Loucy (cell line): ENCODE measurements around the gene OSCAR.
A peak's percentile ranks its signal among the peaks of the same experiment; 100 is the strongest.
"Not testable (repeated sequence)": the region's sequence is repeated elsewhere in the genome, so short reads cannot be mapped to it uniquely, and the experiment has no call there.

ENCODE experiments used
- H2AFZ ChIP-seq: fragments of 200-600 bp; sonication (generic); 2 replicates; pipeline ENCODE4 v1.6.0; 2016; ENCODE audit warnings: antibody characterized with exemption, mild to moderate bottlenecking, low read length, moderate library complexity
- H3F3A ChIP-seq: fragments of 200-600 bp; 2 replicates; pipeline ENCODE4 v1.6.0; 2016; ENCODE audit warnings: antibody characterized with exemption, low read depth, mild to moderate bottlenecking
- H3K27me3 ChIP-seq: fragments of 200-600 bp; sonication (generic); 2 replicates; pipeline ENCODE4 v1.6.1; 2014; ENCODE audit warnings: low read length, mild to moderate bottlenecking; ENCODE audit not compliant: insufficient read depth, poor library complexity, severe bottlenecking
- H3K36me3 ChIP-seq: fragments of 200-600 bp; sonication (generic); 2 replicates; pipeline ENCODE4 v1.6.1; 2016; ENCODE audit warnings: low read length; ENCODE audit not compliant: insufficient read depth
- H3K4me1 ChIP-seq: fragments of 200-600 bp; sonication (generic); 2 replicates; pipeline ENCODE4 v1.5.1; 2014; ENCODE audit warnings: low read length, mild to moderate bottlenecking; ENCODE audit not compliant: insufficient read depth, poor library complexity, severe bottlenecking
- H3K4me2 ChIP-seq: fragments of 200-600 bp; sonication (generic); 2 replicates; pipeline ENCODE4 v1.6.0; 2014; ENCODE audit warnings: antibody characterized with exemption, low read length, low read depth, mild to moderate bottlenecking; ENCODE audit not compliant: poor library complexity, severe bottlenecking
- H3K4me3 ChIP-seq: fragments of 200-600 bp; sonication (generic); 2 replicates; pipeline ENCODE4 v1.5.1; 2014; ENCODE audit warnings: low read length, mild to moderate bottlenecking, mixed read lengths; ENCODE audit not compliant: poor library complexity, severe bottlenecking
- H3K79me2 ChIP-seq: fragments of 200-600 bp; sonication (generic); 2 replicates; pipeline ENCODE4 v1.6.1; 2014; ENCODE audit warnings: low read length; ENCODE audit not compliant: insufficient read depth
- H3K9ac ChIP-seq: fragments of 200-600 bp; sonication (generic); 2 replicates; pipeline ENCODE4 v1.6.0; 2014; ENCODE audit warnings: mild to moderate bottlenecking, low read depth, low read length, moderate library complexity; ENCODE audit not compliant: poor library complexity, severe bottlenecking
- H3K9me2 ChIP-seq: fragments of 200-600 bp; sonication (generic); replicated peaks from 2 replicates; pipeline ENCODE4 v1.6.1; 2016; ENCODE audit warnings: low read depth, low read length, mixed read lengths
- H3K9me3 ChIP-seq: fragments of 200-600 bp; sonication (generic); 2 replicates; pipeline ENCODE4 v1.6.1; 2014; ENCODE audit warnings: mild to moderate bottlenecking, antibody characterized with exemption, low read length, low read depth; ENCODE audit not compliant: insufficient read depth
- H4K20me1 ChIP-seq: fragments of 200-600 bp; sonication (generic); 2 replicates; pipeline ENCODE4 v1.6.0; 2014; ENCODE audit warnings: antibody characterized with exemption, low read length, mild to moderate bottlenecking; ENCODE audit not compliant: insufficient read depth, poor library complexity, severe bottlenecking
- CTCF ChIP-seq: fragments of 200-600 bp; sonication (generic); conservative IDR thresholded peaks from 2 replicates; pipeline ENCODE4 v1.5.1; 2014; ENCODE audit warnings: mild to moderate bottlenecking, antibody characterized with exemption, low read length
- EZH2phosphoT487 ChIP-seq: fragments of 200-600 bp; IDR thresholded peaks from 2 replicates; pipeline ENCODE4 v1.6.1; 2018; ENCODE audit warnings: antibody characterized with exemption, mild to moderate bottlenecking, moderate library complexity, borderline replicate concordance

Gene OSCAR

DNA sequence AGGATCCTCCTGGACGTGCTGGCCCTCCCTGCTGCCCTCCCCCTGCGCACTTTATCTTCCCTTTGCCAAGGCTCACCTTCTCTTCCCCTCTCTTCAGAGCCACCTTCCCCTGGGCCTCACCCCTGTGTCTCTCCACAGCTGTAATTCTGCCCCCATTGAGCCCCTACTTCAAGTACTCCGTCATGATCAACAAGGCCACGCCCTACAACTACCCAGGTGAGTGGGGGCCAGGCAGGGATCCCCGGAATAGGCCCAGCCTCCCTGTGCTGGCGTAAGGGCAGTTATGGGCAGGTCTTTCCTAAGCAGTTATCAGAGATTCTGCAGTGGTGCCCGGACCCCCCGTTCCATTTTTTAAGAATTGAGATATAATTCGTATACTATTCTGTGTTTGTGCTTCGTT is 5.2 kb upstream of the OSCAR start:
- Histone ChIP-seq H3K79me2 (peaks cover 34% of the 10 kb centered on the region), H3K9ac (no peak overlapping the region), H3K4me2 (no peak overlapping the region), H4K20me1 (peaks cover 4% of the 10 kb centered on the region), H3K36me3 (peaks cover 40% of the 10 kb centered on the region; the same call in 1 of the 2 replicates), H2AFZ (no peak overlapping the region), H3K9me2 (no peaks in the 10 kb centered on the region), H3F3A (no peaks in the 10 kb centered on the region), H3K9me3 (no peaks in the 10 kb centered on the region), H3K27me3 (no peaks in the 10 kb centered on the region), H3K4me3 (no peak overlapping the region), H3K4me1 (peaks cover 8% of the 10 kb centered on the region)
- TF ChIP-seq CTCF (no peak), EZH2phosphoT487 (no peak)

DNA sequence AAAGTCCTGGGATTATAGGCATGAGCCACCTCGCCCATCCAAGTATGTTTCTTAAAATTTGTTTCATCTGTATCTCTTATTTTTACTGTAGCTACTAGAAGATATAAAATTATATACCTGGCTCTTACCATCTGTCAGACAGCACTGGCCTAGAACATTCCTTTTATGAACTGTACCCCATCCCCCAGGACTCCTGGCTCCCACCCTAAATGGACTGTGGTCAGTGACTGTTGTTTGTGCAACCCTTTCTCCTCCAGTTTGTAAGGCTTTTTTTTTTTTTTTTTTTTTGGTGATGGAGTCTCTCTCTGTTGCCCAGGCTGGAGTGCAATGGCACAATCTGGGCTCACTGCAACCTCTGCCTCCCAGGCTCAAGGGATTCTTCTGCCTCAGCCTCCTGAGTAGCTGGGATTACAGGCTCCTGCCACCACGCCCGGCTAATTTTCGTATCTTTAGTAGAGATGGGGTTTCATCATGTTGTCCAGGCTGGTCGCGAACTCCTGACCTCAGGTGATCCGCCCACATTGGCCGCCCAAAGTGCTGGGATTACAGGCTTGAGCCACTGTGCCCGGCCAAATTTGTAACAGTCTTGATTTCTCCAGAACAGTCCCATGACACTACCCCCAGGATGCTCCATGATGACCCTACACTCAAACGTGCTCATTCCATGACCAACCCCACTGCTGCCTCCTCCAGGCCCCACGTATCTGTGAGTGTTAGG is 4.6 kb upstream of the OSCAR start:
- Histone ChIP-seq H2AFZ (no peak overlapping the region), H3K4me2 (no peak overlapping the region), H3K9ac (no peak overlapping the region), H3K79me2 (peaks cover 34% of the 10 kb centered on the region), H3K36me3 (peaks cover 38% of the 10 kb centered on the region; the same call in 1 of the 2 replicates), H3K4me3 (no peak overlapping the region), H3K4me1 (peaks cover 8% of the 10 kb centered on the region), H3F3A (no peaks in the 10 kb centered on the region), H3K9me2 (no peaks in the 10 kb centered on the region), H3K9me3 (no peaks in the 10 kb centered on the region), H3K27me3 (no peaks in the 10 kb centered on the region), H4K20me1 (peaks cover 4% of the 10 kb centered on the region)
- TF ChIP-seq EZH2phosphoT487 (no peak), CTCF (no peak)

DNA sequence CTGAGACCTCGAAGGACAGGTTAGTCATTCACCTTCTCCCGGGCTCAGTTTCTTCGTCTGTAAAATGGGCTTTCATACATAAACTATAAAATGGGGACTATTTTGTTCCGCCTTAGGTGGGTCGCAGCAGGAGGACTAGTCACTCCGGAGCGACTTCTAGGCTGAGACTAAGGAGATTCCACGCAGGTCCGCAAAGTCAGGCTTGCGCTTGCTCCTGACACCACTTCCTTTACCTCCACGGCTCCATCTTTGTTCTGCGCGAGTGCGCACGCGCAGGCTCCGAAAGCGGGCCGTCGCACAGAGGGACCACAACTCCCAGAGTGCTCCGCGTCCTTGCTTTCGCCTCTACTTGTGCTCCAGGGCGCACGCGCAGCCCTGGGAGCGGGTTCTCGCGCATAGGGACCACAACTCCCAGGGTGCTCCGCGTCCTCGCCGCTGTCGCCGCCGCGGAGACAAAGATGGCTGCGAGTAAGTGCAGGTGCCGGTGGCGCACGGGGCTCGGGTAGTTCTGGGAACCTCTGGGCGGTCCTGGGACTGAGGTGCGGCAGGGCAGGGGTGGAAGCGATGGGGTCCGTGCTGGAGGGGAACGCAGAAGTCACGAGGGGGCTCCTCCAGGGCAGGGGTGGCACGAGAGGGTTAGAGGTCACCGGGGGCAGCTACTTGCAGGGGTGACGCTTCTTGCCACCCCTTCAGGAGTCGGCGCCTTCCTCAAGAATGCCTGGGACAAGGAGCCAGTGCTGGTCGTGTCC is 2.0 kb upstream of the OSCAR start, which contains the start of gene NDUFA3:
TSS of gene NDUFA3 (plus strand) at position 435 of the 749 bp plus-strand sequence. CDS start at position 459, 24 bp downstream.
- Histone ChIP-seq H3K79me2 (peaks cover 34% of the 10 kb centered on the region), H3K4me2 (peak within 1 kb of the TSS; percentile 95), H3K4me3 (peak within 1 kb of the TSS; percentile 94), H3K9me2 (no peaks in the 10 kb centered on the region), H3K4me1 (peaks cover 8% of the 10 kb centered on the region), H4K20me1 (no peaks in the 10 kb centered on the region), H2AFZ (peak within 1 kb of the TSS; percentile 87), H3K36me3 (peaks cover 14% of the 10 kb centered on the region; the same call in 1 of the 2 replicates), H3K27me3 (no peaks in the 10 kb centered on the region), H3F3A (no peaks in the 10 kb centered on the region), H3K9me3 (no peaks in the 10 kb centered on the region), H3K9ac (peak within 1 kb of the TSS; percentile 92)
- TF ChIP-seq EZH2phosphoT487 (no peak), CTCF (no peak)

DNA sequence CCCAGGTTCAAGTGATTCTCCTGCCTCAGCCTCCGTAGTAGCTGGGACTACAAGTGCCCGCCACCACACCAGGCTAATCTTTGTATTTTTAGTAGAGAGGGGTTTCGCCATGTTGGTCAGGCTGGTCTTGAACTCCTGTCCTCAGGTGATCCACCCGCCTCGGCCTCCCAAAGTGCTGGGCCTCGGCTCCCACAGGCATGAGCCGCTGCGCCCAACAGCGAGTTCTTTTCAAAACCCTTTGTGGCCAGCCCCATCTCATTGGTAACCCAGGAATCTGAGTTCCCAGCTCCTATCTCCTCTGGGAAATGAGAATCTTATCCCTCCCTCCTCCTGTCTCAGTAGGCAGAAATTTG is 724 bp downstream of the OSCAR start:
- not testable (repeated sequence) for H3K36me3 ChIP-seq, H3F3A ChIP-seq, H3K9ac ChIP-seq, H3K4me3 ChIP-seq, H2AFZ ChIP-seq, H3K4me1 ChIP-seq, H3K4me2 ChIP-seq, H3K9me3 ChIP-seq, H3K9me2 ChIP-seq, H3K27me3 ChIP-seq, H4K20me1 ChIP-seq
- peaks cover 21% of the 10 kb centered on the region for H3K79me2 ChIP-seq
